DOHH2 (cell line): ENCODE data around the gene FEV.

ENCODE experiments used
- CTCF ChIP-seq: fragments of 200-600 bp; sonication (generic); IDR thresholded peaks from one replicate; pipeline ENCODE4 v1.5.1; 2014; ENCODE audit warnings: antibody characterized with exemption, mild to moderate bottlenecking, low read depth, low read length; ENCODE audit not compliant: poor library complexity, severe bottlenecking
- EZH2phosphoT487 ChIP-seq: fragments of 200-600 bp; sonication (generic); IDR thresholded peaks from 2 replicates; pipeline ENCODE4 v1.6.1; 2017; ENCODE audit warnings: borderline replicate concordance, mild to moderate bottlenecking, antibody characterized with exemption, low read length, moderate library complexity, mixed read lengths

- TF ChIP-seq CTCF = no peak
- no peak for TF ChIP-seq EZH2phosphoT487
These were observed 27.3 kb downstream of the FEV start for GRCh38 chr2:218957671-218958070.
